NT2/D1 (cell line): ENCODE data around the gene PCDHGB7.
"Not testable (repeated sequence)": the region's sequence is repeated elsewhere in the genome, so short reads cannot be mapped to it uniquely, and the experiment has no call there.

Experiments used
- SUZ12 ChIP-seq: IDR thresholded peaks from 2 replicates; pipeline ENCODE4 v1.6.1; 2011; ENCODE audit not compliant: insufficient read length, insufficient read depth; ENCODE audit errors: extremely low read depth
- YY1 ChIP-seq: IDR thresholded peaks from 2 replicates; pipeline ENCODE4 v1.6.1; 2011; ENCODE audit not compliant: insufficient read length, insufficient read depth

- not testable (repeated sequence) for TF ChIP-seq YY1, SUZ12
Observed at GRCh38 chr5:141397756-141398551, 19.5 kb upstream of the PCDHGB7 start, which contains the start of gene PCDHGB5.
